Lower lobe of right lung (tissue), 2 donors: ENCODE data around the gene KRT10. TPM values are rescaled to one million over a fixed set of nuclear protein-coding genes. Genes with fewer than 3 reads are reported as not detected.
A peak's percentile ranks its signal among the peaks of the same experiment; 100 is the strongest.

Experiments used
- ATAC-seq, 2 donors: fragments of 200-7000 bp; cut with Tn5 transposase; one replicate each; pipeline ENCODE4 v1.9.1; 2020 to 2022; ENCODE audit warnings: mild to moderate bottlenecking in 2 of 2, moderate library complexity in 2 of 2
- DNase-seq: peaks from one replicate; pipeline ENCODE4 v3.0.0-alpha.2; 2020
- H3K27ac ChIP-seq: fragments of 200-600 bp; one replicate; pipeline ENCODE4 v1.8.0; 2022
- H3K27me3 ChIP-seq: fragments of 200-600 bp; one replicate; pipeline ENCODE4 v1.8.0; 2022; ENCODE audit warnings: low read depth
- H3K36me3 ChIP-seq: fragments of 200-600 bp; one replicate; pipeline ENCODE4 v1.8.0; 2022; ENCODE audit warnings: mild to moderate bottlenecking
- H3K4me1 ChIP-seq: fragments of 200-600 bp; one replicate; pipeline ENCODE4 v1.8.0; 2022
- H3K4me3 ChIP-seq: fragments of 200-600 bp; one replicate; pipeline ENCODE4 v1.8.0; 2022; ENCODE audit warnings: mild to moderate bottlenecking
- H3K9me3 ChIP-seq: fragments of 200-600 bp; one replicate; pipeline ENCODE4 v1.8.0; 2022
- CTCF ChIP-seq: fragments of 200-600 bp; IDR thresholded peaks from one replicate; pipeline ENCODE4 v1.8.0; 2022; ENCODE audit warnings: antibody characterized with exemption, mild to moderate bottlenecking
- intact Hi-C: fragments of 100-400 bp; cut with DNase I; formaldehyde crosslinking; loops from one replicate; pipeline ENCODE4 v1.11.0; 2022
- total RNA-seq: library from RNA; stranded (reverse); fragmentation: NEBNext Ultra II Directional; extraction: Animal tissue kit (Norgen Biotek cat#: 25700); gene quantifications from one replicate; pipeline ENCODE4 v1.2.1, GENCODE V29; 2021
- donor health status: DM: no; HTN: yes; CAD: no; lungs with severe emphysema.

Gene KRT10
- total RNA-seq, 1 donor from 2014 or later: 31.7 TPM

DNA sequence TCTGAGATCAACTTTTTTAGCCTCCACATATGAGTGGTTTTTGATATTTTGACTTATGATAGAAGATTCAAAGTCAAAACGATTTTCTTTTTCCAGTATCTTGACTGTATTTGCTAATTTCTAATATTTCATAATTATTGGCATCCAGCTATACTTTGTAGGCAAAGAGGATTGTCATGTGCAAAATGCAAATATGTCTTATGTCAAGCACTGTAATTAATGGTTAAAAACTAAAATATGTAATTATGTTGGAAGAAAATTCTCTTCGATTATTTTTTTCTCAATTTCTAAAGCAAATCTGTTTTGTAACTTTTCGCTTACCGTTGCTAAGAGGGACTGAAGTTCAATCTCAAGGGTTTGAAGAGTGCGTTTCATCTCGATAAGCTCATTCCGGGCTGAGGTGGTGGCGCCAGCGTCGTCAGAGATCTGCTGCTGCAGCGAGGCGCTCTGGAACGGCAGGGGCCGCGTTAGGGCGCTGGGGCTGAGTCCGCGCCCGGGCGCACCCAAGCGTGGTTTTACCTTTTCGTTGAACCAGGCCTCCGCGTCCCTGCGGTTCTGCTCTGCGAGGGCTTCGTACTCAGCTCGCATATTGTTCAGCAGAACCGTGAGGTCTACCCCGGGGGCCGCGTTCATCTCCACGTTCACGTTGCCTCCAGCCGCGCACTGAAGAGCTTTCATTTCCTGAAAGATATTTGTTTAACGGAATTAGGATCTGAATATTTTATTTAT, 43.1 kb downstream of the KRT10 start:
- intact Hi-C loops: no loop called here
- peak; percentile 93 to 97 for ATAC-seq

GRCh38 chr17:40778461-40778860, 44.0 kb downstream of the KRT10 start:
- peak; percentile 61 to 87 for ATAC-seq
- Histone ChIP-seq H3K36me3 (no peaks in the 10 kb centered on the region), H3K27ac (no peak overlapping the region), H3K4me3 (no peak overlapping the region), H3K9me3 (no peaks in the 10 kb centered on the region), H3K4me1 (no peaks in the 10 kb centered on the region), H3K27me3 (peaks cover 8% of the 10 kb centered on the region)
- intact Hi-C loops: no loop called here
- DNase-seq: no peak
- TF ChIP-seq CTCF: no peak

More for the DNA sequence above, 43.1 kb downstream of the KRT10 start:
- peak; percentile 80 for DNase-seq
- no peaks in the 10 kb centered on the region for H3K4me1 ChIP-seq
- no peak for TF ChIP-seq CTCF
- peaks cover 8% of the 10 kb centered on the region for H3K27me3 ChIP-seq
- no peaks in the 10 kb centered on the region for H3K9me3 ChIP-seq
- peak overlapping the region; percentile 37 for H3K27ac ChIP-seq
- no peaks in the 10 kb centered on the region for H3K36me3 ChIP-seq
- H3K4me3 ChIP-seq: peak overlapping the region; percentile 32

DNA sequence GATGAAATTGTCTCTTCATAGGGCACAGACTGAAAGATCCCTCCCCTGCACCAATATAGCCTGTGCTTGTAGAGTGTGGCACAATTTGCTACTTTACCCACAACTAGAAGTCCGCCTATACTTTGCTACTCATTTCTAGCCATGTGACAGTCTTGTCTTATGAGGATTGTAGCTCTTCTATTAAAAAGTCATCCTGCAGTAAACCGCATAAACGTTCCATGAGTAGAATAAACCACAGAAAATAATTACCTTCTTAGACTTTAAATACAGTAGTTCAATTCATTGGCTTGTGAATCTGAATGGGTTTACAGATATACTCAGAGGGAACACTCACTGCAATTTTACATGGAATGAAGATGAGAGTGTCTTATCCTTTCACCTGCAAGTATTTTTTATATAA, 44.4 kb downstream of the KRT10 start:
- Histone ChIP-seq H3K27me3 (peaks cover 8% of the 10 kb centered on the region), H3K9me3 (no peaks in the 10 kb centered on the region), H3K4me3 (no peak overlapping the region), H3K4me1 (no peaks in the 10 kb centered on the region), H3K36me3 (no peaks in the 10 kb centered on the region), H3K27ac (no peak overlapping the region)
- no peak for DNase-seq
- intact Hi-C loops: no loop called here
- no peak for TF ChIP-seq CTCF
- no peak for ATAC-seq

- Histone ChIP-seq H3K27me3 (peaks cover 8% of the 10 kb centered on the region), H3K36me3 (no peaks in the 10 kb centered on the region), H3K4me1 (no peaks in the 10 kb centered on the region), H3K27ac (no peak overlapping the region), H3K9me3 (no peaks in the 10 kb centered on the region), H3K4me3 (no peak overlapping the region)
- TF ChIP-seq CTCF: no peak
- no peak for ATAC-seq
- no peak for DNase-seq
- intact Hi-C loops: no loop called here
These were observed 45.0 kb downstream of the KRT10 start for GRCh38 chr17:40777459-40777858.

GRCh38 chr17:40775945-40776344, 46.5 kb downstream of the KRT10 start:
- TF ChIP-seq CTCF: no peak

More at GRCh38 chr17:40775945-40776344, 46.5 kb downstream of the KRT10 start:
- Histone ChIP-seq H3K4me1 (no peaks in the 10 kb centered on the region), H3K9me3 (no peaks in the 10 kb centered on the region), H3K36me3 (no peaks in the 10 kb centered on the region), H3K27me3 (peaks cover 12% of the 10 kb centered on the region), H3K27ac (no peak overlapping the region), H3K4me3 (no peak overlapping the region)
- ATAC-seq (no peak), DNase-seq (no peak)
- intact Hi-C loops: no loop called here
